ENCODE data around the gene AGPAT2.

DNA sequence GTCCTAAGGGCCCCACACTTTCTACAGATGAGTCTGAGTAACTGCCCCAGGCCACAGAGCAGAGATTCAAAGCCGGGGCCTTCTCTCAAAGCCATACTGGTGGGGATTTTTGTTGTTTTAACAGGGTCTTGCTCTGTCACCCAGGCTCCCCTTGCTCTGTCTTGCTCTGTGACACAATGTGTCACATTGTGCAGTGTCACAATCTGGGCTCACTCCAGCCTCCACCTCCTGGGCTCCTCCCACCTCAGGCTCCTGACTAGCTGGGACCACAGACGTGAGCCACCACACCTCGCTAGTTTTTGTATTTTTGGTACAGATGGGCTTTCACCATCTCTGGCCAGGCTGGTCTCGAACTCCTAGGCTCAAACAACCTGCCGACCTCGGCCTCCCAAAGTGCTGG is 8.6 kb downstream of the AGPAT2 start:
- TF ChIP-seq CTCF (IDR thresholded peaks at IDR 0.05), result no peak
- TF ChIP-seq EZH2 (IDR thresholded peaks at IDR 0.05; ENCODE audit: borderline replicate concordance, insufficient read depth, low read depth, low read length, poor library complexity, severe bottlenecking), result no peak

Measured in B cell (primary cell).